ENCODE data around the gene DPM2. TPM values are rescaled to one million over a fixed set of nuclear protein-coding genes. Genes with fewer than 3 reads are reported as not detected.

DPM2 gene
- total and polyA plus RNA-seq, 4 donors, result 20.5 to 51.3 (median 50.9) TPM

DNA sequence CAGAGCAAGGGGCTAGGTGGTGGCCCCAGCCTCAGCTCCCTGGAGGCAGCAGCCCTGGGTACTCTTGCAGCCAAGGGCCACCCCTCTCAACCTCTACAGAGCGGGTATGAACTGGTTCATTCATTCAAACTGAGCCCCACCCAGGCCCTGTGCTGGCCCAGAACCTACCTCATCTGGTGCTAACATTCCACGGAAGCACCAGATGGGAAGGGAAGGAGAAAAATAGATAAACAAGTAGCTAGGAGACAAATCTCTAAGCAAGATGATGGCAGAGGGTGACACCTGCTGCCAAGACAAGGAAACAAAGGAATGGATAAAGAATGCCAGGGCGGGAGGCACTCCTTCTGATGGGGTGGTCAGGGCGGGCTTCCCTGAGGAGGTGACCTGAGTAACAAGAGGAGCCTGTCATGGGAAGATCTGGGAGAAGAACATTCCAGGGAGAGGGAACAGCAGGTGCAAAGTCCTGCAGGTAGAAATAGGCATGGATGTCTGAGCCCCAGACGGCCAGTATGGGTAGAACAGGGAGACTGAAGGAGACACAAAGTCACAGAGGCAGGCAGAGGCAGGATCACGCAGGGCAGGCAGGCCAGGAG, 26.9 kb downstream of the DPM2 start:
- H3K9ac ChIP-seq (ENCODE audit: insufficient read depth in 1 of 2, low read length in 2 of 2), result no peak overlapping the region
- WGBS, 2 donors, result 61 to 76% methylated on average over 6 of the region's 6 CpGs
- H3K4me1 ChIP-seq (ENCODE audit: control insufficient read depth in 5 of 5, insufficient read depth in 5 of 5, low read length in 5 of 5), result peaks cover 0 to 24% (median 14%) of the 10 kb centered on the region in 5 donors
- peaks cover 2 to 36% (median 4%) of the 10 kb centered on the region in 4 donors for H3K36me3 ChIP-seq (ENCODE audit: control insufficient read depth in 4 of 4, insufficient read depth in 4 of 4, low read length in 4 of 4)
- TF ChIP-seq, protein P1, sequence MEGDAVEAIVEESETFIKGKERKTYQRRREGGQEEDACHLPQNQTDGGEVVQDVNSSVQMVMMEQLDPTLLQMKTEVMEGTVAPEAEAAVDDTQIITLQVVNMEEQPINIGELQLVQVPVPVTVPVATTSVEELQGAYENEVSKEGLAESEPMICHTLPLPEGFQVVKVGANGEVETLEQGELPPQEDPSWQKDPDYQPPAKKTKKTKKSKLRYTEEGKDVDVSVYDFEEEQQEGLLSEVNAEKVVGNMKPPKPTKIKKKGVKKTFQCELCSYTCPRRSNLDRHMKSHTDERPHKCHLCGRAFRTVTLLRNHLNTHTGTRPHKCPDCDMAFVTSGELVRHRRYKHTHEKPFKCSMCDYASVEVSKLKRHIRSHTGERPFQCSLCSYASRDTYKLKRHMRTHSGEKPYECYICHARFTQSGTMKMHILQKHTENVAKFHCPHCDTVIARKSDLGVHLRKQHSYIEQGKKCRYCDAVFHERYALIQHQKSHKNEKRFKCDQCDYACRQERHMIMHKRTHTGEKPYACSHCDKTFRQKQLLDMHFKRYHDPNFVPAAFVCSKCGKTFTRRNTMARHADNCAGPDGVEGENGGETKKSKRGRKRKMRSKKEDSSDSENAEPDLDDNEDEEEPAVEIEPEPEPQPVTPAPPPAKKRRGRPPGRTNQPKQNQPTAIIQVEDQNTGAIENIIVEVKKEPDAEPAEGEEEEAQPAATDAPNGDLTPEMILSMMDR (IDR thresholded peaks at IDR 0.05; ENCODE audit: control extremely low read depth, extremely low read depth), result no peak
- no peaks in the 10 kb centered on the region for H3K27me3 ChIP-seq (ENCODE audit: control insufficient read depth in 3 of 3, insufficient read depth in 3 of 3, low read length in 2 of 3)
- no peaks in the 10 kb centered on the region for H3K9me3 ChIP-seq (ENCODE audit: control insufficient read depth in 4 of 4, insufficient read depth in 3 of 4, low read length in 3 of 4)
- ATAC-seq (ENCODE audit: insufficient read depth, low FRiP score), result no peak
- DNase-seq, result peak in 1 of 3 donors; percentile 37
- H3K27ac ChIP-seq (ENCODE audit: low read depth in 1 of 2, low read length in 1 of 2), result peak overlapping the region in 1 of 2 donors; percentile 37
- H3K4me3 ChIP-seq, result no peak overlapping the region

DNA sequence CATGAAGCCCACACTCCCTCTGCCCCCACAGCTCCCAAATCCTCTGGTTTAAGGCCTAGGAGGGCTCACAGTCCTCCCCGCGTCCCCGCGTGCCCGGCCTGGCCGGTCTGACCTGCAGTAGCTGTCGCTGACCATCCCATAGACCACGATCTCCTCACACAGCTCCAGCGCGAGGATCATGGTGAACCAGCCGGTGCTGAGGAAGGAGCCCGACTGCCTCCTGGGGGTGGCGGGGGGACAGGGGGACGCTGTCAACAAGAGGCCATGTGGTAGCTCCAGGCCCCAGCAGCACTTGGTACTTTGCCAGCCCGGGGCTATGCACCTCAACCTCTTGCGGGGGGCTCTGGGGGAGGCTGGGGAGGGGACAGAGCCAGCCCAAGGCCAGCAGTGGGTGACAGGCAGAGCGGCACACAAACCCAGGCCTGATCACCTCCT, 27.8 kb downstream of the DPM2 start:
- no peaks in the 10 kb centered on the region for H3K27me3 ChIP-seq (ENCODE audit: control insufficient read depth in 3 of 3, insufficient read depth in 3 of 3, low read length in 2 of 3)
- H3K36me3 ChIP-seq (ENCODE audit: control insufficient read depth in 4 of 4, insufficient read depth in 4 of 4, low read length in 4 of 4), result peaks cover 2 to 36% (median 4%) of the 10 kb centered on the region in 4 donors
- no peak for ATAC-seq (ENCODE audit: insufficient read depth, low FRiP score)
- no peak overlapping the region for H3K4me3 ChIP-seq
- no peak for DNase-seq
- H3K9me3 ChIP-seq (ENCODE audit: control insufficient read depth in 4 of 4, insufficient read depth in 3 of 4, low read length in 3 of 4), result no peaks in the 10 kb centered on the region
- 86 to 93% methylated on average over 17 of the region's 17 CpGs for WGBS, 2 donors
- no peak overlapping the region for H3K27ac ChIP-seq (ENCODE audit: low read depth in 1 of 2, low read length in 1 of 2)
- TF ChIP-seq, protein P1 (IDR thresholded peaks at IDR 0.05; ENCODE audit: control extremely low read depth, extremely low read depth), result no peak
- no peak overlapping the region for H3K9ac ChIP-seq (ENCODE audit: insufficient read depth in 1 of 2, low read length in 2 of 2)
- peaks cover 0 to 27% (median 22%) of the 10 kb centered on the region in 5 donors for H3K4me1 ChIP-seq (ENCODE audit: control insufficient read depth in 5 of 5, insufficient read depth in 5 of 5, low read length in 5 of 5)

DNA sequence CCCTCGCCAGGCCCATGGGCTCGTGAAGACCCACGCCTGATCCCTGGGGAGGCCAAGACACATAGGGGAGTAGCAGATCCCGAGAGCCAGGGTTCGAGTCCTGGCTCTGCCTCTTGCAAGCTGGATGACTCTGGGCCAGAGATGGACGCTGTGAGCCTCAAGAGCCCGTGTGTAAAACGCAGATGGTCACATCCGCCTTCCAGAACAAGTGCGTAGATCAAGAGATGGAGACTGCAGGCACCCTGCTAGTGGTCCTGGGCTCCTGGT, 29.1 kb downstream of the DPM2 start:
- no peak overlapping the region for H3K27ac ChIP-seq (ENCODE audit: low read depth in 1 of 2, low read length in 1 of 2)
- no peak for ATAC-seq (ENCODE audit: insufficient read depth, low FRiP score)
- H3K9me3 ChIP-seq (ENCODE audit: control insufficient read depth in 4 of 4, insufficient read depth in 3 of 4, low read length in 3 of 4), result no peaks in the 10 kb centered on the region
- TF ChIP-seq, protein P1 (IDR thresholded peaks at IDR 0.05; ENCODE audit: control extremely low read depth, extremely low read depth), result no peak
- peaks cover 0 to 38% (median 35%) of the 10 kb centered on the region in 5 donors for H3K4me1 ChIP-seq (ENCODE audit: control insufficient read depth in 5 of 5, insufficient read depth in 5 of 5, low read length in 5 of 5)
- DNase-seq, result no peak
- peaks cover 2 to 32% (median 4%) of the 10 kb centered on the region in 4 donors for H3K36me3 ChIP-seq (ENCODE audit: control insufficient read depth in 4 of 4, insufficient read depth in 4 of 4, low read length in 4 of 4)
- no peak overlapping the region for H3K4me3 ChIP-seq
- H3K27me3 ChIP-seq (ENCODE audit: control insufficient read depth in 3 of 3, insufficient read depth in 3 of 3, low read length in 2 of 3), result no peaks in the 10 kb centered on the region
- no peak overlapping the region for H3K9ac ChIP-seq (ENCODE audit: insufficient read depth in 1 of 2, low read length in 2 of 2)
- WGBS, 2 donors, result 95 to 98% methylated on average over 10 of the region's 10 CpGs
